Right atrium auricular region (tissue), 2 donors: ENCODE data around the gene PHOSPHO1. TPM values are rescaled to one million over a fixed set of nuclear protein-coding genes. Genes with fewer than 3 reads are reported as not detected.
"Not testable (repeated sequence)": the region's sequence is repeated elsewhere in the genome, so short reads cannot be mapped to it uniquely, and the experiment has no call there.

Experiments
- DNase-seq: peaks from one replicate; pipeline ENCODE4 v3.0.0-alpha.2; 2019; ENCODE audit warnings: low spot score
- H3K27ac ChIP-seq, 2 donors: fragments of 200-600 bp; sonication (generic); 1 replicate in 1 of 2; 2 replicates in 1 of 2; pipeline ENCODE4 v1.5.1; 2016 to 2019
- H3K27me3 ChIP-seq, 2 donors: fragments of 200-600 bp; sonication (generic); one replicate each; pipeline versions ENCODE4 v1.5.1 to v1.6.0; 2017 to 2019
- H3K36me3 ChIP-seq: fragments of 200-600 bp; sonication (generic); one replicate; pipeline ENCODE4 v1.5.1; 2016
- H3K4me1 ChIP-seq, 2 donors: fragments of 200-600 bp; sonication (generic); one replicate each; pipeline versions ENCODE4 v1.5.1 to v1.6.0; 2017 to 2019
- H3K4me3 ChIP-seq, 2 donors: fragments of 200-600 bp; sonication (generic); 1 replicate in 1 of 2; 2 replicates in 1 of 2; pipeline ENCODE4 v1.5.1; 2017 to 2019; ENCODE audit warnings: mild to moderate bottlenecking in 1 of 2, moderate library complexity in 1 of 2
- H3K9me3 ChIP-seq, 2 donors: fragments of 200-600 bp; sonication (generic); one replicate each; pipeline ENCODE4 v1.5.1; 2019
- total RNA-seq, 2 donors: library from RNA; depleted of rRNA; stranded (reverse); fragments of >200 nt; gene quantifications; one replicate each; pipeline ENCODE4 v1.1.0, GENCODE V29; 2016
- TF ChIP-seq, protein P1 (sequence below), 2 donors: fragments of 200-600 bp; sonication (generic); IDR thresholded peaks; one replicate each; pipeline ENCODE4 v1.5.1; 2019; ENCODE audit warnings: antibody characterized with exemption in 2 of 2

The PHOSPHO1 gene, protein sequence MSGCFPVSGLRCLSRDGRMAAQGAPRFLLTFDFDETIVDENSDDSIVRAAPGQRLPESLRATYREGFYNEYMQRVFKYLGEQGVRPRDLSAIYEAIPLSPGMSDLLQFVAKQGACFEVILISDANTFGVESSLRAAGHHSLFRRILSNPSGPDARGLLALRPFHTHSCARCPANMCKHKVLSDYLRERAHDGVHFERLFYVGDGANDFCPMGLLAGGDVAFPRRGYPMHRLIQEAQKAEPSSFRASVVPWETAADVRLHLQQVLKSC
- 1 to 10 TPM in 1 of 2 donors, under 1 TPM in 1; 0.56 to 2.2 TPM for total RNA-seq

DNA sequence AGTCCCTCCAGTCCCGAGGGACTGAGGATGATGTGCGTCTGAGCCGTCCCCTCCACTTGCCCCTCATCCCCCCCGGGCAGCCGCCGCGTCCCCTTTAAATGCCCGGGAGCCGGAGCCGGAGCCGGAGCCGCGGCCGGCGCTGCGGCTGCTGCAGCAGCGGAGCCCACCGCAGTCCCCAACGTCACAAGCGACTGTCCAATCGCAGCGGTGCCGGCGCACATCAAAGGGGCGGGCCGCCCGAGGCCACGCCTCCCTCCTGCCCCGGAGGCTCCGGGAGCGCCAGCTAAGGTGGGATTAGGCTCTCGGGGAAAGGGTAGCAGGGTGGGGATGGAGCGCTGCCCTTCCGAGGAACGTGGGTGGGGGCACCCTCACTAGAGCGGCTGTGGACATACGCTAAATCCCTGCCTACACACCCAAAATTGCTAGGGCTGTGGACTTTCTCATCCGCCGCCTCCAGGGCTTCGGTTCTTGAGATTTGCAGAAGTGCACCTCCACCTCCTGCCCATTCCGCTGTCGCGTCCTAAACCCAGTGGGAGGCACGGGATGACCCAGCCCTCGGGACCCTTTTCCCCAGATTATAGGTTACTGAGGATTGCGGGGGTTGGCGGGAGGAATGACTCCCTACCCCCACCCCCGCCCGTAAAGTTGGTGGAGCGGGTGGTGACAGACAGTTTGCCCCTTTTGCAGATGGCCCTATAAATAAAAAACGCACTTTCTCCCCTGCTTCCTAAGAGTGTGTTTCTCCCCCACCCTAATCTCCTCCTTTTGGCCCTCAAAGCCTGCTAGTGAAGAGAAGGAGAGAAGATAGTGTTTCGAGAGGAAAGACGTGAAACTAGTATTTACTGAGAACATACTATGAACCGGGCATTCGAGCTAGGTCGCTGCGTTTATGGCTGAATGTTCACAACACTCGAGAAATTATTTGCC is at the start of gene PHOSPHO1:
Gene PHOSPHO1, minus strand, starts transcription at position 152 of the 927 bp plus-strand sequence. CDS start 4,096 bp downstream, outside the sequence.
- DNase-seq, result peak; percentile 85
- Histone ChIP-seq H3K36me3 (no peaks in the 10 kb centered on the region), H3K27ac (peak within 1 kb of the TSS in 1 of 2 donors; percentile 46), H3K9me3 (no peaks in the 10 kb centered on the region), H3K4me1 (peaks cover 0 to 22% of the 10 kb centered on the region in 2 donors), H3K27me3 (no peaks in the 10 kb centered on the region), H3K4me3 (peak within 1 kb of the TSS; percentile 47 to 64)
- TF ChIP-seq, protein P1, sequence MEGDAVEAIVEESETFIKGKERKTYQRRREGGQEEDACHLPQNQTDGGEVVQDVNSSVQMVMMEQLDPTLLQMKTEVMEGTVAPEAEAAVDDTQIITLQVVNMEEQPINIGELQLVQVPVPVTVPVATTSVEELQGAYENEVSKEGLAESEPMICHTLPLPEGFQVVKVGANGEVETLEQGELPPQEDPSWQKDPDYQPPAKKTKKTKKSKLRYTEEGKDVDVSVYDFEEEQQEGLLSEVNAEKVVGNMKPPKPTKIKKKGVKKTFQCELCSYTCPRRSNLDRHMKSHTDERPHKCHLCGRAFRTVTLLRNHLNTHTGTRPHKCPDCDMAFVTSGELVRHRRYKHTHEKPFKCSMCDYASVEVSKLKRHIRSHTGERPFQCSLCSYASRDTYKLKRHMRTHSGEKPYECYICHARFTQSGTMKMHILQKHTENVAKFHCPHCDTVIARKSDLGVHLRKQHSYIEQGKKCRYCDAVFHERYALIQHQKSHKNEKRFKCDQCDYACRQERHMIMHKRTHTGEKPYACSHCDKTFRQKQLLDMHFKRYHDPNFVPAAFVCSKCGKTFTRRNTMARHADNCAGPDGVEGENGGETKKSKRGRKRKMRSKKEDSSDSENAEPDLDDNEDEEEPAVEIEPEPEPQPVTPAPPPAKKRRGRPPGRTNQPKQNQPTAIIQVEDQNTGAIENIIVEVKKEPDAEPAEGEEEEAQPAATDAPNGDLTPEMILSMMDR (IDR thresholded peaks at IDR 0.05), result peak in 1 of 2 donors; percentile 9

DNA sequence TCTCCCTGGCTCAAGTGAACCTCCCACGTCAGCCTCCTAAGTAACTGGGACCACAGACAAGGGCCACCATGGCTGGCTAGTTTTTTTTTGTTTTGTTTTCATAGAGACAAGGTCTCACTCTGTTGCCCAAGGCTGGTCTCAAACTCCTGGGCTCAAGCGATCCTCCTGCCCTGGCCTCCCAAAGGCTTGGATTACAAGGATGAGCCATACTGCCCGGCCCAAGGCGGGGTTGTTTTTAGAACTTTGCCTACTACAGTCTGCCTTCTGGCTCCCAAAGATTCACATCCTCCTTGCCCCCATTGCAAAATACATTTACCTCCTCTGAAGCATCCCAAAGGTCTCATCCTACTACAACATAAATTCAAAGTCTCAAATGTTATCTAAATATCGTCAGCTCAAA is 49.5 kb upstream of the PHOSPHO1 start:
- TF ChIP-seq, protein P1 (IDR thresholded peaks at IDR 0.05), result no peak

DNA sequence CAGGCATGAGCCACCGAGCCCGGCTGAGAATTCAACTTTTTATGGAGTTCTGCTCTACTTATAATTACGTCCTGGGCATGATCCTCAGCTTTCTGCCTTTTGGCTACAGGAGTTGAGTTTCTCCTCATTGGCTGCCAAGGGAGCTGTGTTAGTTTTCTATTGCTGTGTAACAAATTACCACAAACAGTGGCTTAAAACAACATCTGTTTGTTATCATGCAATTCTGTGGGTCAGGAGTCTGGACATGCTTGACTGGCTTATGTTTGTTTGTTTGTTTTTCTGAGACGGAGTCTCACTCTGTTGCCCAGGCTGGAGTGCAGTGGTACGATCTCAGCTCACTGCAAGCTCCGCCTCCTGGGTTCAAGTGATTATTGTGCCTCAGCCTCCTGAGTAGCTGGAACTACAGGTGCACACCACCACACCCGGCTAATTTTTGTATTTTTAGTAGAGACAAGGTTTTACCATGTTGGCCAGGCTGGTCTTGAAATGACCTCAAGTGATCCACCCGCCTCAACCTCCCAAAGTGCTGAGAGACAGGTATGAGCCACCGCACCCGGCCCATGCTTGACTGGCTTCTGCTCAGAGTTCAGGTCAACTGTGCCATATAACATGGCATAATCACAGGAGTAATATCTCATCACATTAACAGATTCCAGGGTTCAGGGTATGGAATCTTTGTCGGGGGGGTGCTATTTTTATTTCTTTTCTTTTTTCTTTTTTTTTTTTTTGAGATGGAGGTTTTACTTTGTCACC is 48.9 kb upstream of the PHOSPHO1 start:
- not testable (repeated sequence) for H3K27ac ChIP-seq, H3K27me3 ChIP-seq, DNase-seq, H3K9me3 ChIP-seq, H3K4me1 ChIP-seq, H3K36me3 ChIP-seq, H3K4me3 ChIP-seq

More for the DNA sequence above, 49.5 kb upstream of the PHOSPHO1 start:
- DNase-seq, result peak; percentile 34
- Histone ChIP-seq H3K36me3 (no peaks in the 10 kb centered on the region), H3K27ac (no peak overlapping the region), H3K4me1 (no peaks in the 10 kb centered on the region), H3K4me3 (no peak overlapping the region), H3K27me3 (no peaks in the 10 kb centered on the region), H3K9me3 (no peaks in the 10 kb centered on the region)

DNA sequence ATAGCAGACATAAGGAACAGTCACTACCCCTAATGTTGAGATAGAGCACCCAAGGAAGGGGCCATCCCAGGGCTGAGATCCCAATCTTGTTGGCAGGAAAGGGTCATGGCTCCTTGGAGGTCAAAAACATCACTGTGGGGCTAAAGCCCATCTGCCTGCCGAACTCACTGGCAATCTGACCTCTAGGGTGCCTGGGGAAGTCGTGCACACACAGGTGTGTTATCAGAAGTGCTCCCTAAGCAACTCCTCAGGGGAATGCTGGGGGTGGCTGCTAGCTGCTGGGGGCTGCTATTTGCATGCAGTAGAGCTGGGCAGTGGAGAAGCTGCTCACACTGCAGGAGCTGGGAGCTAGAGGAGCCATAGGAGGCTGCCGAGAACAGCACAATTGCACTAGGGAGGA is 47.5 kb upstream of the PHOSPHO1 start:
- H3K9me3 ChIP-seq, result no peaks in the 10 kb centered on the region
- TF ChIP-seq, protein P1 (IDR thresholded peaks at IDR 0.05), result no peak
- H3K4me3 ChIP-seq, result no peak overlapping the region
- DNase-seq, result no peak
- H3K36me3 ChIP-seq, result no peaks in the 10 kb centered on the region
- H3K4me1 ChIP-seq, result no peaks in the 10 kb centered on the region
- no peak overlapping the region for H3K27ac ChIP-seq
- H3K27me3 ChIP-seq, result no peaks in the 10 kb centered on the region

DNA sequence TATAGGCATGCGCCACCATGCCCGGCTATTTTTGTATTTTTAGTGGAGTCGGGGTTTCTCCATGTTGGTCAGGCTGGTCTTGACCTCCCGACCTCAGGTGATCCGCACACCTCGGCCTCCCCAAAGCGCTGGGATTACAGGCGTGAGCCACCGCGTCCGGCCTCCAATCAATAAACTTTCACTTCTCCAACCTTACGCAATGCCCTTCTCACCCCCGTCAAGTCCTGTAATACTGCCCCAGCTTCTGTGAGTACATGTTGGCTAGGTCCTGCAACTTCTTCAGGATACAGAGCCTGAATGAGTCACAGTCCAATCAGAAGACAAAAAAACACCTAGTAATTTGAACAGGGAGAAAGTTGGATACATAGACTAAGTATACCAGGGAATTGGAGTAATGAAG is 47.1 kb upstream of the PHOSPHO1 start:
- Histone ChIP-seq H3K4me3 (no peak overlapping the region), H3K27me3 (no peaks in the 10 kb centered on the region), H3K27ac (no peak overlapping the region), H3K9me3 (no peaks in the 10 kb centered on the region), H3K4me1 (no peaks in the 10 kb centered on the region), H3K36me3 (no peaks in the 10 kb centered on the region)
- no peak for DNase-seq
- TF ChIP-seq, protein P1 (IDR thresholded peaks at IDR 0.05), result no peak

DNA sequence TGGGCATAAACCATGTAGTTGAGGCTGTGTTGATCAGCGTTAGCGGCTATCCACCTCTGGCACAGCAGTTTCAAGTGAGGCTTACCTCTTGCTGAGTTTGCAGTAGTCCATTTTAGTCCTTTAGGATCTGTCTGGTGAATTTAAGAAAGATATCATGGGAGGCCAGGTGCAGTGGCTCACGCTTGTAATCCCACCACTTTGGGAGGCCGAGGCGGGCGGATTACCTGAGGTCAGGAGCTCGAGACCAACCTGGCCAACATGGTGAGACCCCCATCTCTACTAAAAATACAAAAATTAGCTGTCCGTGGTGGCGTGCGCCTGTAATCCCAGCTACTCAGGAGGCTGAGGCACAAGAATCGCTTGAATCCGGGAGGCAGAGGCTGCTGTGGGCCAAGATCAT is 45.4 kb upstream of the PHOSPHO1 start:
- H3K27me3 ChIP-seq, H3K9me3 ChIP-seq: not testable (repeated sequence)

More for the DNA sequence above, 45.4 kb upstream of the PHOSPHO1 start:
- not testable (repeated sequence) for H3K27ac ChIP-seq, H3K4me3 ChIP-seq, DNase-seq, H3K36me3 ChIP-seq, H3K4me1 ChIP-seq
